Gastrocnemius medialis (tissue), 4 donors: ENCODE data around the gene BRAF. TPM values are rescaled to one million over a fixed set of nuclear protein-coding genes. Genes with fewer than 3 reads are reported as not detected.
"Not testable (repeated sequence)": the region's sequence is repeated elsewhere in the genome, so short reads cannot be mapped to it uniquely, and the experiment has no call there.

Source experiments
- ATAC-seq, 2 donors: fragments of 150-250 bp; one replicate each; pipeline ENCODE4 v1.9.1; 2016
- DNase-seq, 2 donors: peaks; one replicate each; pipeline ENCODE4 v3.0.0-alpha.2; 2019
- H3K27ac ChIP-seq, 4 donors: fragments of 200-600 bp; sonication (generic); 1 replicate in 1 of 4; 2 replicates in 3 of 4; pipeline ENCODE4 v1.5.1; 2016 to 2018; ENCODE audit warnings: mild to moderate bottlenecking in 2 of 4, moderate library complexity in 1 of 4
- H3K27me3 ChIP-seq, 3 donors: fragments of 200-600 bp; sonication (generic) in 2 of 3; 1 replicate in 1 of 3; 2 replicates in 2 of 3; pipeline versions ENCODE4 v1.5.1 to v1.6.0; 2016 to 2019; ENCODE audit warnings: mild to moderate bottlenecking in 1 of 3, moderate library complexity in 1 of 3
- H3K36me3 ChIP-seq, 2 donors: fragments of 200-600 bp; sonication (generic) in 1 of 2; one replicate each; pipeline ENCODE4 v1.5.1; 2017 to 2018
- H3K4me1 ChIP-seq, 2 donors: fragments of 200-600 bp; sonication (generic) in 1 of 2; one replicate each; pipeline ENCODE4 v1.5.1; 2016 to 2017; ENCODE audit warnings: mild to moderate bottlenecking in 2 of 2
- H3K4me3 ChIP-seq, 4 donors: fragments of 200-600 bp; sonication (generic) in 3 of 4; 1 replicate in 1 of 4; 2 replicates in 3 of 4; pipeline ENCODE4 v1.5.1; 2016 to 2019; ENCODE audit warnings: mild to moderate bottlenecking in 2 of 4
- H3K9me3 ChIP-seq, 3 donors: fragments of 200-600 bp; sonication (generic) in 2 of 3; 1 replicate in 1 of 3; 2 replicates in 2 of 3; pipeline ENCODE4 v1.5.1; 2016 to 2019
- POLR2A ChIP-seq, 2 donors: fragments of 450-650 bp; IDR thresholded peaks; one replicate each; pipeline ENCODE4 v1.6.1; 2017; ENCODE audit warnings: antibody characterized with exemption in 2 of 2, mild to moderate bottlenecking in 2 of 2, moderate library complexity in 2 of 2
- in situ Hi-C, 4 donors: fragments of 200-750 bp; cut with MboI; loops; one replicate each; pipeline versions ENCODE4 v1.15.0 to v1.8.0; 2017; ENCODE audit warnings: low sequenced_read_pairs in 4 of 4
- intact Hi-C: fragments of 100-400 bp; cut with DNase I; formaldehyde crosslinking; loops from one replicate; pipeline ENCODE4 v1.15.1; 2023; ENCODE audit warnings: low total_unique reads
- total RNA-seq, 4 donors: library from RNA; depleted of rRNA; stranded (reverse); fragments of >200 nt; gene quantifications; one replicate each; pipeline versions ENCODE4 v1.1.0 to v1.2.3, GENCODE V29; 2016
- TF ChIP-seq, protein P1 (sequence below), 5 experiments: fragments of 450-650 bp in 3 of 5; fragments of 200-600 bp in 2 of 5; sonication (generic) in 2 of 5; IDR thresholded peaks in 4 of 5; conservative IDR thresholded peaks in 1 of 5; 1 replicate in 4 of 5; 2 replicates in 1 of 5; pipeline ENCODE4 v1.5.1; 2016 to 2019; ENCODE audit warnings: antibody characterized with exemption in 5 of 5, mild to moderate bottlenecking in 3 of 5, moderate library complexity in 3 of 5

Gene BRAF
- total RNA-seq, 4 donors from 2014 or later, result 10.0 to 28.4 (median 19.2) TPM

DNA sequence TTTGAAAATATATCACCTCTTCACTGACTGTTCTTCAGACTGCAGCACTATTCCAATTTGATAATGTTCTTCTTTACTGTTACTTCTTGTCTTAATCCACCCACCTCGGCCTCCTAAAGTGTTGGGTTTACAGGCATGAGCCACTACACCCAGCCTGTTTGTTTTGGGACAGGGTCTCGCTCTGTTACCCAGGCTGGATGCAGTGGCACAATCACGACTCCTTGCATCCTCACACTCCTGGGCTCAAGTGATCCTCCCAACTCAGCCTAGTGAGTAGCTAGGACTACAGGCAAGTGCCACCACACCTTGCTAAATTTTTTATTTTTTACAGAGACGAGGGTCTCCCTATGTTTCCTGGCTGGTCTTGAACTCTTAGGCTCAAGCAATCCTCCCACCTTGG lies 150.4 kb downstream of the BRAF start:
- in situ Hi-C loops, result no loop called here
- intact Hi-C loops, result no loop called here
- no peak for DNase-seq
- no peak overlapping the region for H3K27ac ChIP-seq
- no peak for ATAC-seq
- TF ChIP-seq, protein P1, sequence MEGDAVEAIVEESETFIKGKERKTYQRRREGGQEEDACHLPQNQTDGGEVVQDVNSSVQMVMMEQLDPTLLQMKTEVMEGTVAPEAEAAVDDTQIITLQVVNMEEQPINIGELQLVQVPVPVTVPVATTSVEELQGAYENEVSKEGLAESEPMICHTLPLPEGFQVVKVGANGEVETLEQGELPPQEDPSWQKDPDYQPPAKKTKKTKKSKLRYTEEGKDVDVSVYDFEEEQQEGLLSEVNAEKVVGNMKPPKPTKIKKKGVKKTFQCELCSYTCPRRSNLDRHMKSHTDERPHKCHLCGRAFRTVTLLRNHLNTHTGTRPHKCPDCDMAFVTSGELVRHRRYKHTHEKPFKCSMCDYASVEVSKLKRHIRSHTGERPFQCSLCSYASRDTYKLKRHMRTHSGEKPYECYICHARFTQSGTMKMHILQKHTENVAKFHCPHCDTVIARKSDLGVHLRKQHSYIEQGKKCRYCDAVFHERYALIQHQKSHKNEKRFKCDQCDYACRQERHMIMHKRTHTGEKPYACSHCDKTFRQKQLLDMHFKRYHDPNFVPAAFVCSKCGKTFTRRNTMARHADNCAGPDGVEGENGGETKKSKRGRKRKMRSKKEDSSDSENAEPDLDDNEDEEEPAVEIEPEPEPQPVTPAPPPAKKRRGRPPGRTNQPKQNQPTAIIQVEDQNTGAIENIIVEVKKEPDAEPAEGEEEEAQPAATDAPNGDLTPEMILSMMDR (IDR thresholded peaks at IDR 0.05 in 4 of 5, conservative IDR thresholded peaks at IDR 0.05 in 1 of 5), result no peak
- TF ChIP-seq POLR2A (IDR thresholded peaks at IDR 0.05), result no peak
- no peaks in the 10 kb centered on the region for H3K9me3 ChIP-seq
- H3K36me3 ChIP-seq, result peaks cover 0 to 14% of the 10 kb centered on the region in 2 donors
- H3K4me3 ChIP-seq, result no peak overlapping the region
- no peaks in the 10 kb centered on the region for H3K27me3 ChIP-seq
- no peaks in the 10 kb centered on the region for H3K4me1 ChIP-seq

DNA sequence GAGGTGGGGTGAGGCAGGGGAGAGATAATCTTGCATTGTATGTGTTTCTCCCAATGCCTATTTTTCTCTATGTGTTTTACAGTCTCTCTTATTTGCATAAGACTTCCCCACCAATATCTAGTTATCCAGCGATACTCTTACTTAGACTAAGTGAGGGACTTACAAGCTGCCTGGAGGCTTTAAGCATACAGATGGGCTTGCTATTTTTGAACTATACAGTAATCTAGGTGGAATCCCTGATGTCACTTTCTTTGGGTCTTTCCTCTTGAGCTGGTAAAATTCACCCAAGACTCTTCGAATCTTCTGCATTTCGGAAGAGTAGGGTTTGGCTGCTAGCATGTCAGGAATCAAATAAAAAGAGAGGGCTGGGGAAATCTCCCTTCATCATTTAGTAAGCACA lies 151.6 kb downstream of the BRAF start:
- in situ Hi-C loops, result no loop called here
- ATAC-seq (no peak), DNase-seq (no peak)
- TF ChIP-seq, protein P1 (IDR thresholded peaks at IDR 0.05 in 4 of 5, conservative IDR thresholded peaks at IDR 0.05 in 1 of 5), result no peak
- TF ChIP-seq POLR2A (IDR thresholded peaks at IDR 0.05), result no peak
- H3K4me3 ChIP-seq, result no peak overlapping the region
- no peaks in the 10 kb centered on the region for H3K9me3 ChIP-seq
- H3K4me1 ChIP-seq, result no peaks in the 10 kb centered on the region
- H3K27ac ChIP-seq, result no peak overlapping the region
- no peaks in the 10 kb centered on the region for H3K27me3 ChIP-seq
- intact Hi-C loops, result no loop called here
- peaks cover 0 to 19% of the 10 kb centered on the region in 2 donors for H3K36me3 ChIP-seq

DNA sequence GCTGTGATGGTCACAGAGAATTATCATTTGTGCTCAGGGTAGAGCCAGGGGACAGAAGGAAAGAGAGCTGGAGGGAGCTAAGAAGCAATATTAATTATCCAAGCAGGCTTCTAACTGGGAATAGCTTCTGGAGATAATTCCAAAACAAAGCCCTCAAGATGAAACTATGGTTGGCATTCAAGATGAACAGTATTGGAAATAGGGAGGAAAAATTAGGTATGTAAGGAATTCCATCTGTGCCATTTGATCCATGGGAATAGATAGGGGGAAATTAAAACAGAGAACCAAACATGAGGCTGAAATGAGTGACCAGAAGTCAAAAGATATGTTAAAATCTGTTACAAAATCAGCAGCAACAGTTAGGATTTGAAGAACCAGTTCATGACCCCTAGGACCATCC lies 152.9 kb downstream of the BRAF start:
- DNase-seq, result no peak
- in situ Hi-C loops, result no loop called here
- ATAC-seq, result no peak
- H3K27me3 ChIP-seq, result no peaks in the 10 kb centered on the region
- intact Hi-C loops, result no loop called here
- no peak overlapping the region for H3K27ac ChIP-seq
- peaks cover 0 to 10% of the 10 kb centered on the region in 2 donors for H3K36me3 ChIP-seq
- no peak overlapping the region for H3K4me3 ChIP-seq
- no peaks in the 10 kb centered on the region for H3K9me3 ChIP-seq
- TF ChIP-seq, protein P1 (IDR thresholded peaks at IDR 0.05 in 4 of 5, conservative IDR thresholded peaks at IDR 0.05 in 1 of 5), result no peak
- no peak for TF ChIP-seq POLR2A (IDR thresholded peaks at IDR 0.05)
- no peaks in the 10 kb centered on the region for H3K4me1 ChIP-seq

DNA sequence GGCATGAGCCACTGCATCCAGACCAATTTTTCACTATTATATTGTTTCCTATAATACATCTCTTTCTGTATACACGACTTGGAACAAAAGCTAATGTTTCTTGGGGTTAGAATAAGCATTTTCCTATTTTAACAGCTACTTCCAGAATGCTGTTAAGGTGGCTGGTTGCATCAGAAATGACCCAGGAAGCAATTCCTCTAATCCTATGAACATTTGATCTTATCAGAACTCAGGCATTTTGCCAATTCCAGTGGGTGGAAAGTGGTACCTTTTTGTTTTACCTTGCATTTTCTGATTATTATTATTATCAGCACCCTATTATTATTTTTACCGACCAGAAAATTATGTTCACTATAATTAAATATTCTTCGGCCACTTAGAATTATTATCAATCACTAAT lies 154.9 kb downstream of the BRAF start:
- in situ Hi-C loops (no loop called here), intact Hi-C loops (no loop called here)
- H3K9me3 ChIP-seq, result no peaks in the 10 kb centered on the region
- no peaks in the 10 kb centered on the region for H3K4me1 ChIP-seq
- TF ChIP-seq POLR2A (IDR thresholded peaks at IDR 0.05), result no peak
- no peak overlapping the region for H3K27ac ChIP-seq
- DNase-seq (no peak), ATAC-seq (no peak)
- no peaks in the 10 kb centered on the region for H3K27me3 ChIP-seq
- H3K36me3 ChIP-seq, result peaks cover 0 to 7% of the 10 kb centered on the region in 2 donors
- no peak overlapping the region for H3K4me3 ChIP-seq

DNA sequence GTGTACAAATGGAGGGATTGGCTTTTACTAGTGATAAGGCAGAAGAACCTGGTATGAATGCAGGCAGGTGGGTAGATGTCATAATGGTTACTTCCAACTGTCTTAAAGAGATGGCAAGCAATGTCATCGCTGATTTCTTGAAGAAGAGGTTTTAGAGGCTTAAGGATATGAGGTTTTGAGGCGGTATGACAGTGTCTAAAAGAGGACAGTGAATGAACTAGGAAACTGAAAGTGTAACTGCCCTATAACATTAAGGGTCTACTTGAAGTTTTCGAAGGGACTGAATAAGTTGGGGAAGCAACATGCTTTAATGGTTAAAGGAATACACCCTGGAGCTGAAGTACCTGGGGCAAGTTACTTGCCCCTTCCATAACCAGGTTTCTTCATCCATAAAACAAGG lies 157.3 kb downstream of the BRAF start:
- Histone ChIP-seq H3K27ac (no peak overlapping the region), H3K4me3 (no peak overlapping the region), H3K36me3 (peaks cover 0 to 7% of the 10 kb centered on the region in 2 donors), H3K4me1 (no peaks in the 10 kb centered on the region), H3K9me3 (no peaks in the 10 kb centered on the region), H3K27me3 (no peaks in the 10 kb centered on the region)
- DNase-seq (no peak), ATAC-seq (no peak)
- intact Hi-C loops (no loop called here), in situ Hi-C loops (no loop called here)
- TF ChIP-seq, protein P1 (IDR thresholded peaks at IDR 0.05 in 4 of 5, conservative IDR thresholded peaks at IDR 0.05 in 1 of 5), result no peak
- no peak for TF ChIP-seq POLR2A (IDR thresholded peaks at IDR 0.05)

DNA sequence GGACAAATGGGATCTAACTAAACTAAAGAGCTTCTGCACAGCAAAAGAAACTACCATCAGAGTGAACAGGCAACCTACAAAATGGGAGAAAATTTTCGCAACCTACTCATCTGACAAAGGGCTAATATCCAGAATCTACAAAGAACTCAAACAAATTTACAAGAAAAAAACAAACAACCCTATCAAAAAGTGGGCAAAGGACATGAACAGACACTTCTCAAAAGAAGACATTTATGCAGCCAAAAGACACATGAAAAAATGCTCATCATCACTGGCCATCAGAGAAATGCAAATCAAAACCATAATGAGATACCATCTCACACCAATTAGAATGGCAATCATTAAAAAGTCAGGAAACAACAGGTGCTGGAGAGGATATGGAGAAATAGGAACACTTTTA lies 159.3 kb downstream of the BRAF start:
- H3K27ac ChIP-seq, H3K36me3 ChIP-seq, ATAC-seq, H3K9me3 ChIP-seq, H3K27me3 ChIP-seq, H3K4me3 ChIP-seq, H3K4me1 ChIP-seq, DNase-seq, in situ Hi-C loops, intact Hi-C loops: not testable (repeated sequence)

DNA sequence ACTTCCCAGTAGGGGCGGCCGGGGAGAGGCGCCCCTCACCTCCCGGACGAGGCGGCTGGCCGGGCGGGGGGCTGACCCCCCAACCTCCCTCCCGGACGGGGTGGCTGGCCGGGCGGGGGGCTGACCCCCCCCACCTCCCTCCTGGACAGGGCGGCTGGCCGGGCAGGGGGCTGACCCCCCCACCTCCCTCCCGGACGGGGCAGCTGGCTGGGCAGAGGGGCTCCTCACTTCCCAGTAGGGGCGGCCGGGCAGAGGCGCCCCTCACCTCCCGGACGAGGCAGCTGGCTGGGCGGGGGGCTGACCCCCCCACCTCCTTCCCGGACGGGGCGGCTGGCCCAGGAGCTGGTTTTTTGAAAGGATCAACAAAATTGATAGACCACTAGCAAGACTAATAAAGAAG lies 161.6 kb downstream of the BRAF start:
- H3K9me3 ChIP-seq, DNase-seq, in situ Hi-C loops, H3K4me1 ChIP-seq, ATAC-seq, H3K27me3 ChIP-seq, H3K4me3 ChIP-seq, H3K36me3 ChIP-seq, intact Hi-C loops, H3K27ac ChIP-seq: not testable (repeated sequence)

DNA sequence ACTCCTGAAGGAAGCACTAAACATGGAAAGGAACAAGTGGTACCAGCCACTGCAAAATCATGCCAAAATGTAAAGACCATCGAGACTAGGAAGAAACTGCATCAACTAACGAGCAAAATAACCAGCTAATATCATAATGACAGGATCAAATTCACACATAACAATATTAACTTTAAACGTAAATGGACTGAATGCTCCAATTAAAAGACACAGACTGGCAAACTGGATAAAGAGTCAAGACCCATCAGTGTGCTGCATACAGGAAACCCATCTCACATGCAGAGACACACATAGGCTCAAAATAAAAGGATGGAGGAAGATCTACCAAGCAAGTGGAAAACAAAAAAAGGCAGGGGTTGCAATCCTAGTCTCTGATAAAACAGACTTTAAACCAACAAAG lies 163.4 kb downstream of the BRAF start:
- DNase-seq, H3K4me3 ChIP-seq, ATAC-seq, intact Hi-C loops, H3K9me3 ChIP-seq, H3K36me3 ChIP-seq, in situ Hi-C loops, H3K27me3 ChIP-seq, H3K4me1 ChIP-seq, H3K27ac ChIP-seq: not testable (repeated sequence)
